ENCODE measurements around the gene TAAR6. TPM values are rescaled to one million over a fixed set of nuclear protein-coding genes. Genes with fewer than 3 reads are reported as not detected.

The TAAR6 gene, protein sequence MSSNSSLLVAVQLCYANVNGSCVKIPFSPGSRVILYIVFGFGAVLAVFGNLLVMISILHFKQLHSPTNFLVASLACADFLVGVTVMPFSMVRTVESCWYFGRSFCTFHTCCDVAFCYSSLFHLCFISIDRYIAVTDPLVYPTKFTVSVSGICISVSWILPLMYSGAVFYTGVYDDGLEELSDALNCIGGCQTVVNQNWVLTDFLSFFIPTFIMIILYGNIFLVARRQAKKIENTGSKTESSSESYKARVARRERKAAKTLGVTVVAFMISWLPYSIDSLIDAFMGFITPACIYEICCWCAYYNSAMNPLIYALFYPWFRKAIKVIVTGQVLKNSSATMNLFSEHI
- not detected for total RNA-seq
- not detected for polyA plus RNA-seq
- long read RNA-seq, donor 1, result 0 reads
- long read RNA-seq, donor 2, result 0 reads
- long read RNA-seq, donor 3, result 0 reads
- long read RNA-seq, donor 4, result 0 reads
- long read RNA-seq, donor 5, result 0 reads

DNA sequence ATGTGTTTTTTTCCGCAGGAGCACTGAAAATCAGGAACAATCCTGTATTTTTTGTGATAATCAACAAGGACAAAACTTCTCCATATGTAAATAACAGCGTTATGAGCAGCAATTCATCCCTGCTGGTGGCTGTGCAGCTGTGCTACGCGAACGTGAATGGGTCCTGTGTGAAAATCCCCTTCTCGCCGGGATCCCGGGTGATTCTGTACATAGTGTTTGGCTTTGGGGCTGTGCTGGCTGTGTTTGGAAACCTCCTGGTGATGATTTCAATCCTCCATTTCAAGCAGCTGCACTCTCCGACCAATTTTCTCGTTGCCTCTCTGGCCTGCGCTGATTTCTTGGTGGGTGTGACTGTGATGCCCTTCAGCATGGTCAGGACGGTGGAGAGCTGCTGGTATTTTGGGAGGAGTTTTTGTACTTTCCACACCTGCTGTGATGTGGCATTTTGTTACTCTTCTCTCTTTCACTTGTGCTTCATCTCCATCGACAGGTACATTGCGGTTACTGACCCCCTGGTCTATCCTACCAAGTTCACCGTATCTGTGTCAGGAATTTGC is at the start of gene TAAR6:
Gene TAAR6 (plus strand): TSS at position 102 of the 557 bp plus-strand sequence. CDS start 0 bp downstream, at position 102.
- Histone ChIP-seq H3K27me3 (ENCODE audit: control insufficient read depth in 3 of 3, insufficient read depth in 3 of 3, low read length in 2 of 3) (peaks cover 0 to 3% (median 0%) of the 10 kb centered on the region in 3 donors), H3K4me1 (ENCODE audit: control insufficient read depth in 5 of 5, insufficient read depth in 5 of 5, low read length in 5 of 5) (no peaks in the 10 kb centered on the region), H3K27ac (ENCODE audit: low read depth in 1 of 2, low read length in 1 of 2) (no peak within 1 kb of the TSS), H3K9me3 (ENCODE audit: control insufficient read depth in 4 of 4, insufficient read depth in 3 of 4, low read length in 3 of 4) (peaks cover 0 to 1% (median 0%) of the 10 kb centered on the region in 4 donors), H3K36me3 (ENCODE audit: control insufficient read depth in 4 of 4, insufficient read depth in 4 of 4, low read length in 4 of 4) (no peaks in the 10 kb centered on the region), H3K4me3 (no peak within 1 kb of the TSS), H3K9ac (ENCODE audit: insufficient read depth in 1 of 2, low read length in 2 of 2) (no peak within 1 kb of the TSS)
- DNase-seq (no peak), ATAC-seq (ENCODE audit: insufficient read depth, low FRiP score) (no peak)
- WGBS, 2 donors, result 83 to 91% methylated on average over 15 of the region's 15 CpGs
- TF ChIP-seq, protein P1, sequence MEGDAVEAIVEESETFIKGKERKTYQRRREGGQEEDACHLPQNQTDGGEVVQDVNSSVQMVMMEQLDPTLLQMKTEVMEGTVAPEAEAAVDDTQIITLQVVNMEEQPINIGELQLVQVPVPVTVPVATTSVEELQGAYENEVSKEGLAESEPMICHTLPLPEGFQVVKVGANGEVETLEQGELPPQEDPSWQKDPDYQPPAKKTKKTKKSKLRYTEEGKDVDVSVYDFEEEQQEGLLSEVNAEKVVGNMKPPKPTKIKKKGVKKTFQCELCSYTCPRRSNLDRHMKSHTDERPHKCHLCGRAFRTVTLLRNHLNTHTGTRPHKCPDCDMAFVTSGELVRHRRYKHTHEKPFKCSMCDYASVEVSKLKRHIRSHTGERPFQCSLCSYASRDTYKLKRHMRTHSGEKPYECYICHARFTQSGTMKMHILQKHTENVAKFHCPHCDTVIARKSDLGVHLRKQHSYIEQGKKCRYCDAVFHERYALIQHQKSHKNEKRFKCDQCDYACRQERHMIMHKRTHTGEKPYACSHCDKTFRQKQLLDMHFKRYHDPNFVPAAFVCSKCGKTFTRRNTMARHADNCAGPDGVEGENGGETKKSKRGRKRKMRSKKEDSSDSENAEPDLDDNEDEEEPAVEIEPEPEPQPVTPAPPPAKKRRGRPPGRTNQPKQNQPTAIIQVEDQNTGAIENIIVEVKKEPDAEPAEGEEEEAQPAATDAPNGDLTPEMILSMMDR (IDR thresholded peaks at IDR 0.05; ENCODE audit: control extremely low read depth, extremely low read depth), result no peak

DNA sequence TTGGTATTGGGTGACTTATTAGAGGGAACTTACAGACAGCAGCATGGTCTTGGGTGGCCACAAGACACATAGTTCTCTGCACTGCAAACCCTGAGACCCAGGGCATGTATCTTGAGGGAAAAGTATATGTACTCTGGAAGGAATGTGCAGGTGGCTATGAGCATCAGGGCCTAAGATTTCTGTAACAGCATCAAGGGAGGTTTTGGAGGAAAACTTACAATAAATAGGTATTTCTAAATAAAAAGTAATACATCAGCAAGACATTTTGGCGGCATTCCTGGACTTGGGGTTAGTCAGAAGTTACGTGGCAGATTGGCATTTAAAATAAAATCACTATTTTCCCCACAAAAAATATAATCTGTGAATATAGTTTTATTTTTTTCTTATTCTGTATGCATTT is 49.2 kb upstream of the TAAR6 start:
- H3K27ac ChIP-seq (ENCODE audit: low read depth in 1 of 2, low read length in 1 of 2), result no peak overlapping the region
- ATAC-seq (ENCODE audit: insufficient read depth, low FRiP score), result no peak
- TF ChIP-seq, protein P1 (IDR thresholded peaks at IDR 0.05; ENCODE audit: control extremely low read depth, extremely low read depth), result no peak
- no peak overlapping the region for H3K4me3 ChIP-seq
- H3K27me3 ChIP-seq (ENCODE audit: control insufficient read depth in 3 of 3, insufficient read depth in 3 of 3, low read length in 2 of 3), result no peaks in the 10 kb centered on the region
- DNase-seq, result no peak
- H3K4me1 ChIP-seq (ENCODE audit: control insufficient read depth in 5 of 5, insufficient read depth in 5 of 5, low read length in 5 of 5), result no peaks in the 10 kb centered on the region
- H3K9me3 ChIP-seq (ENCODE audit: control insufficient read depth in 4 of 4, insufficient read depth in 3 of 4, low read length in 3 of 4), result no peaks in the 10 kb centered on the region
- 48 to 78% methylated on average over 2 of the region's 2 CpGs for WGBS, 2 donors
- H3K9ac ChIP-seq (ENCODE audit: insufficient read depth in 1 of 2, low read length in 2 of 2), result no peak overlapping the region
- no peaks in the 10 kb centered on the region for H3K36me3 ChIP-seq (ENCODE audit: control insufficient read depth in 4 of 4, insufficient read depth in 4 of 4, low read length in 4 of 4)

DNA sequence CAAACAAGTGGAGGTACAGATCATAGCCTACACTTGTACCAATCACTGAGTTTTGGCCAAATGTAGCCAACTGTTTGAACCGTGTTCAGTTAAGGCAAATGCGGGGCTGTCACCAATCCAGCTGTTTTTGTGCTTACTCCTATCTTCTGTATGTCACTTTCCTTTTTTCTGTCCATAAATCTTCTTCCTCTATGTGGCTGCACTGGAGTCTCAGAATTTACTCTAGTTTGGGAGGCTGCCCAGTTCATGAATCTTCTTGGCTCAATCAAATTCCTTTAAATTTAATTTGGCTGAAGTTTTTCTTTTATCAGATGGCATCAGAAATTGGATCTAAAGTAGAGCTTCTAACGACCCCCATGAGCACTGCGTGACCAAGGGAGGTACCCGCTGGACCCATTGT is 45.5 kb upstream of the TAAR6 start:
- no peak for DNase-seq
- H3K36me3 ChIP-seq (ENCODE audit: control insufficient read depth in 4 of 4, insufficient read depth in 4 of 4, low read length in 4 of 4), result no peaks in the 10 kb centered on the region
- ATAC-seq (ENCODE audit: insufficient read depth, low FRiP score), result no peak
- H3K4me3 ChIP-seq, result no peak overlapping the region
- H3K9me3 ChIP-seq (ENCODE audit: control insufficient read depth in 4 of 4, insufficient read depth in 3 of 4, low read length in 3 of 4), result no peaks in the 10 kb centered on the region
- no peaks in the 10 kb centered on the region for H3K27me3 ChIP-seq (ENCODE audit: control insufficient read depth in 3 of 3, insufficient read depth in 3 of 3, low read length in 2 of 3)
- H3K9ac ChIP-seq (ENCODE audit: insufficient read depth in 1 of 2, low read length in 2 of 2), result no peak overlapping the region
- WGBS, 2 donors, result 83 to 91% methylated on average over 5 of the region's 5 CpGs
- TF ChIP-seq, protein P1 (IDR thresholded peaks at IDR 0.05; ENCODE audit: control extremely low read depth, extremely low read depth), result no peak
- H3K27ac ChIP-seq (ENCODE audit: low read depth in 1 of 2, low read length in 1 of 2), result no peak overlapping the region
- no peaks in the 10 kb centered on the region for H3K4me1 ChIP-seq (ENCODE audit: control insufficient read depth in 5 of 5, insufficient read depth in 5 of 5, low read length in 5 of 5)

All from lung (tissue), 16 donors.